Left colon (tissue), 2 donors: Measurements from ENCODE around the gene TUBGCP5. TPM values are rescaled to one million over a fixed set of nuclear protein-coding genes. Genes with fewer than 3 reads are reported as not detected.
A peak's percentile ranks its signal among the peaks of the same experiment; 100 is the strongest.
"Not testable (repeated sequence)": the region's sequence is repeated elsewhere in the genome, so short reads cannot be mapped to it uniquely, and the experiment has no call there.

Source experiments
- ATAC-seq: fragments of 200-7000 bp; cut with Tn5 transposase; one replicate; pipeline ENCODE4 v1.9.1; 2020; ENCODE audit warnings: mild to moderate bottlenecking, moderate library complexity
- DNase-seq, 2 donors: peaks; one replicate each; pipeline ENCODE4 v3.0.0-alpha.2; 2020
- intact Hi-C, 2 donors: fragments of 100-400 bp; cut with DNase I in 1 of 2; cut with micrococcal nuclease in 1 of 2; formaldehyde crosslinking; loops; one replicate each; pipeline versions ENCODE4 v1.11.2 to v1.14.0; 2022; cut with DNase I, micrococcal nuclease
- long read RNA-seq: library from polyadenylated mRNA; unstranded; transcript quantifications from one replicate; pipeline ENCODE4 v2.0.0, GENCODE V29; 2021
- total RNA-seq, 2 donors: library from RNA; stranded (reverse); fragmentation: NEBNext Ultra II Directional; extraction: Animal tissue kit (Norgen Biotek cat#: 25700); gene quantifications; one replicate each; pipeline ENCODE4 v1.2.1, GENCODE V29; 2021
- donor health status: DM: no; HTN: no; CAD: no.
- donor health status: DM: yes; HTN: yes; CAD: no.

Gene TUBGCP5
- 10 to 100 TPM; 10.0 to 13.0 TPM for total RNA-seq
- long read RNA-seq, partial matches to known transcripts: 5 of 10 reads
- long read RNA-seq, other reads (novel, unspliced or antisense): 3 of 10 reads

DNA sequence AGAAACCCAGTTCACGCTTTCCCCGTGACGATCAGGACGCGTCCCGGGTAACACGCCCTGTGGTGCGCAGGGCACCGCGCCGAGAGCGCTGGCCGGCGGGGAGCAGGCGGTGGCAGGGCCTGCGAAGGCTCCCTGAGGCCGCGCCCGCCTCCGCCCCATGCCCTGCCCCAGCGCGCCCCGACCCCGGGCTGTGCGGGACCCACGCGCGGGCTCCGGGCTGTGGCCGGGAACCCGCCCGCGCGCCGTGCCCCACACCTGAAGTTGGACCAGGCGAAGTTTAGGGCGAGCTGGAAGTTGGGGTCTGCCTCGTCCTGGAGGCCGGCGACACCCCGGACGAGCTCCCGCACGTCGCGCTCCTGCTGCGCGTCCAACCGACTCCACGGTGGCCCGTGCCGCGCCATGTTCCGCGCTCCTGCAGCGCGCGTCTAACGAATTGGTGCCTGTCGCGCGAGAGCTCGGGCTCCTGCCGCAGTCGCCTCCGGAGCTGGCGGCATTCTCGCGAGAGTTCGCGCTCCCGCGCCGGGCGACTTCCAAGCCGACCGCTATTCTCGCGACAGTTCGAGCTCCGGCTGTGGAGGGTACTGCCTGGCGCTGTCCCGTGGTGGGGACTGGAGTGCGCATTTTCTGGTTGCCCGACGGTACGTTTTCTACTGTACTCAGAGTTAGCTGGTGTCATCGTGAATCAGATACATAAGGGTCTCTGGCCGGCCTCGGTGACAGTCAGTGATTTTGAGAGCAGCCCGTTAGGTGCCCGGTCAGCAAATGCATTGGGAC, at the start of gene TUBGCP5:
TUBGCP5 (minus strand) TSS at position 427 of the 774 bp plus-strand sequence; CDS start at position 401, 26 bp downstream.
- ATAC-seq: peak; percentile 92
- DNase-seq: peak; percentile 97 to 98
- intact Hi-C loops: loop anchor here in 1 of 2 donors (10.0 kb wide), 1 partner anchor 55 kb away; the partner anchor contains the start of gene CYFIP1

- no peak for ATAC-seq
- no peak for DNase-seq
- intact Hi-C loops: no loop called here
These were observed 43.7 kb upstream of the TUBGCP5 start for GRCh38 chr15:23083115-23083514.

DNA sequence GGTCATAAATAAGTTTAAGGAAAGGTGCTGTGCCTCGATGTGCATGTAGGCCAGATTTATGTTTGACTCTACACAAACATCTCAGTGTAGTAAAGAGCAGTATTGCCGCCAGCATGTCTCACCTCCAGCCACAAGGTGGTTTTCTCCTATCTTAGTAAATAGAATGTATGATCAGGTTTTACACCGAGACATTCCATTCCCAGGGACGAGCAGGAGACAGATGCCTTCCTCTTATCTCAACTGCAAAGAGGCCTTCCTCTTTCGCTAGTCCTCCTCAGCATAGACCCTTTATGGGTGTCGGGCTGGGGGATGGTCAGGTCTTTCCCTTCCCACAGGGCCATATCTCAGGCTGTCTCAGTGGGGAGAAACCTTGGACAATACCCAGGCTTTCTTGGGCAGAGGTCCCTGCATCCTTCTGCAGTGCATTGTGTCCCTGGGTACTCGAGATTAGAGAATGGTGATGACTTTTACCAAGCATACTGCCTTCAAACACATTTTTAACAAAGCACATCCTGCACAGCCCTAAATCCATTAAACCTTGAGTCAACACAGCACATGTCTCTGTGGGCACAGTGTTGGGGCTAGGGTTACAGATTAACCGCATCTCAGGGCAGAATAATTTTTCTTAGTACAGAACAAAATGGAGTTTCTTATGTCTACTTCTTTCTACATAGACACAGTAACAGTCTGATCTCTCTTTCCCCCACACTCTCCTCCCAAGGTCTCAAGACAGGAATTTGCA, 42.8 kb upstream of the TUBGCP5 start:
- ATAC-seq, intact Hi-C loops, DNase-seq: not testable (repeated sequence)

GRCh38 chr15:23081271-23081670, 41.9 kb upstream of the TUBGCP5 start:
- DNase-seq (no peak), ATAC-seq (no peak)
- intact Hi-C loops: no loop called here

DNA sequence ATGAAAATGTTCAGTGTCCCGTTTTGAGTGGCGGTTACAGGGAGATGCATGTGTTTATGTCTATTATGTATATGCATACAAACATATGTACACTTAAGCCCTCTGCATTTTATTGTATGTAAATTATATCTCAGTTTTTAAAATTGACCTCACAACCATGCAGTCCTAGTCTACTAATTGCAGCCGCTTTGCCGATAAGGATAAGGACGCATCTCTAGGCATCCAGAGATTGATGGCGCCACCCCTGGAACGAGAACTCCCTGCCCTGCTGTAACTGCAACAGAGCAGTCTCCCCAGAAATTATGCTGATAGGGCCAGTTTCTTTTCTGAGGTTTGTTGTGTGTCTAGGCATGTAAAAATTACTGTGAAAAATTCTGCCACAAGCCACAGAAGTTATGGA, 40.4 kb upstream of the TUBGCP5 start:
- DNase-seq (no peak), ATAC-seq (no peak)
- intact Hi-C loops: no loop called here

DNA sequence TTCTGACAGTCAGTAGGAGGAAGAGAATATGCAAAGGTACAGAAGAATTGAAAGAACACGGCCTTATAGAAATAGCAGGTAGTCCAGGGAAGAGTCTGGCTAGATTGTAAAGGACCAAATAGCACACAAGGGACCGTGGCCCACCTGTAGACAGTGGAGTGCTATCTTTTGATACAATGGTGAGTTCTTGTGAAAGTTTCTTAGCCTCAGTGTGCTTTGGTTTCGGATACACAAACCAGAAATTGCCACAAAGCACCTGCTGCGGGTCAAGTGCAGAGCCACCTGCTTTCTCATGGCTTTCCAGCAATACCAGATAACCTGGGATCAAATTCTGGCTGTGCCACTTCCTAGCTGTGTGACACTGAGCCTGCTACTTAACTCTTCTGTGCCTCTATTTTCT, 36.6 kb upstream of the TUBGCP5 start:
- DNase-seq: no peak
- ATAC-seq: no peak
- intact Hi-C loops: no loop called here

- DNase-seq: no peak
- no peak for ATAC-seq
- intact Hi-C loops: no loop called here
These were observed 35.3 kb upstream of the TUBGCP5 start for GRCh38 chr15:23074684-23075083.

GRCh38 chr15:23073890-23074646, 34.7 kb upstream of the TUBGCP5 start:
- intact Hi-C loops: no loop called here
- peak in 1 of 2 donors; percentile 31 for DNase-seq
- peak; percentile 45 for ATAC-seq

DNA sequence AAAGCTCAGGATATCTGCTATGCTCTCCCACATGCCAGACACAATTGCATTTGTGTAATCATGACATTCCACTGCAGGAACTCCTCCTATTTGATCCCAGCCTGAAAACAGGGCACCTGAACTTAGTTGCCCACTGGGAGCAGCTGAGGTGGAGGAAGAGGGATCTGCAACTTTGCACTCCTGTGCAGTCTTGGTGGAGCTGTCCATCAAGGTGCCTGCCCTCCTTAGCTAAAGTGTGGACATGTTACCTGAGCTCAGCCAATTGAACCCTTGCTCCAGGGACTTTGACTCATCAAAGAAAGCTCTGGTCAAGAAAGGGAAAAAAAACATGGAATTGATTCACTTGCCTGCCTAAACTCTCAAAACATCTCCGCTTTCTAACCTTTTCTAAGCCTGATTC, 33.3 kb upstream of the TUBGCP5 start:
- intact Hi-C loops: no loop called here
- DNase-seq: no peak
- ATAC-seq: no peak

DNA sequence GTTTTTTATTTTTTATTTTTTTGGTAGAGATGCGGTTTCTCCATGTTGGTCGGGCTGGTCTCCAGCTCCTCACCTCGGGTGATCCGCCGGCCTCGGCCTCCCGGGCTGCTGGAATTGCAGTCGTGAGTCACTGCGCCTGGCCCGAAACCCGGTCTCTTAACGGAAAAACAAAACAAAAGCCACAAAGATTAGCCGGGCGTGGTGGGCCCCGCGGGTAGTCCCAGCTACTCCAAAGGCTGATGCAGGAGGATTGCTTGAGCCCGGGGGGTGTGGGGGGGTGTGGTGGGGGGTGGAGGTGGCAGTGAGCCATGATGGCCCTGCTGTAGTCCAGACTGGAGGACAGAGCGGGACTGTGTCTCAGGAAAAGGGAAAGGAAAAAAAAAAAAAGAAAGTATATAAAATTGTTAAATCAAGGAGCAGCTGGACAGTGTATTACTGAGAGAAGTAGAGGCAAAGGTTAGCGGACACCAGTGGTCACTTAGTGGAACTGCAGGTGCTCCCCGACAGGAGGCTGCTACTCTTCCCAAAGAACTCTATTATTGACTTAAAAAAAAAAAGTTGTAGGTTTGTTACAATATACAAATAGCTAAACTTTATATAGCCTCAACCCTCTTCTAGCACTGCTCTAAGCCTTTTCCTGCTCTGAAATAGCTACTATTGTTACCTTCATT, 30.3 kb upstream of the TUBGCP5 start:
- intact Hi-C loops: no loop called here
- ATAC-seq: no peak

DNA sequence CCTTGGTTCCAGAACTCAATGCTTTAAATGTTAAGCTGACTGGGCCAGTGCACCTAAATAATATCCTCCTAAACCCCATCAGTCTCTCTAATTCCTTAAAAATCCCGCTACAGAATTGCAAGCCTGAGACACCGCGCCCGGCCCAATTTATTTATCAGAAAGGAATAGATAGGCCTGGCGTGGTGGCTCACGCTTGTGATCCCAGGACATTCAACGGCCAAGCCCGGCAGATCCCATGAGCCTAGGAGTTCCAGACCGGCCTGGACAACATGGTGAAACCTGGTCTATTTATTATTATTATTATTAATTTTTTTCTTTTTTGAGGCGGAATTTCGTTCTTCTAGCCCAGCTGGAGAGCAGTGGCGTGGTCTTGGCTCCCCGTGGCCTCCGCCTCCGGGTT, 28.0 kb upstream of the TUBGCP5 start:
- DNase-seq (no peak), ATAC-seq (no peak)
- intact Hi-C loops: no loop called here

More for the DNA sequence above, 30.3 kb upstream of the TUBGCP5 start:
- DNase-seq: no peak

- ATAC-seq: no peak
- intact Hi-C loops: no loop called here
- DNase-seq: no peak
These were observed 26.5 kb upstream of the TUBGCP5 start for GRCh38 chr15:23065836-23066235.

GRCh38 chr15:23064156-23064555, 24.8 kb upstream of the TUBGCP5 start:
- DNase-seq (no peak), ATAC-seq (no peak)
- intact Hi-C loops: no loop called here

DNA sequence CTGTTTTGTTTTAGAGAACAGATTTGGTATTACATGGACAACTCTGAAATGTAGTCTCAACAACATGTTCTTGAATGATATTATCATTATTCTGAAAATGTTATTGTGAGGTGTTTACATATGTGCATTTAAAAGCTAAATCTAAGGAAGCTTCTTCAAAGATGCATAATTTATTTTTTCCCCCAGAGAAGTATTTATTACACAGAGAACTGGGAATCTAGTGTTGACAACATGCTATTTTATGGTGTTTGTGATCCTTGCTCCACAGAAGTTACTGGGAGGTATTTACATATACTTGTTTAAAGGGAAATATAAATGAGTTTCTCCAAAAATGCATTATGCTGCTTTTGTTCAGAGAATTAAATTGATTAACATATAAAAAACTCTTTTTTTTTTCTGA, 18.3 kb upstream of the TUBGCP5 start:
- DNase-seq (no peak), ATAC-seq (no peak)
- intact Hi-C loops: no loop called here

DNA sequence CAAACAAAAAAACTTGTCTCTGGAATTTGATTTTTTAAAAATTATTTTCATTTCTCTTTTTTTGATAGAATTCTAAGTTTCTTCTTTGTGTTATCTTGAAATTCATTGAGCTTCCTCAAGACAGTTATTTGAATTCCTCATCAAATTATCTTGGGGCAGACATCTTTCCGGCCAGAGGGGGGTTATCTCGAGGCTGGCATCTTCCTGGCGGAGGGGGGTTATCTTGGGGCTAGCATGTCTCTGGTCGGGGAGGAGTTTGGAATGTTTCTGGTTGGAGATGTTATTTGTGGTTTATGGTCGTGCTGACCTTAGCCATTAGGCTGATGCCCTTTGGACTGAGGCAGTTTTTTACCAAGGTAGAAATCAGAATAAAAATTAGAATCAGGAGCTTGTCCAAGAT, 15.9 kb upstream of the TUBGCP5 start:
- intact Hi-C loops: no loop called here
- ATAC-seq: no peak
- DNase-seq: no peak

- intact Hi-C loops: no loop called here
- no peak for ATAC-seq
These were observed 13.2 kb upstream of the TUBGCP5 start for GRCh38 chr15:23052522-23052921.

DNA sequence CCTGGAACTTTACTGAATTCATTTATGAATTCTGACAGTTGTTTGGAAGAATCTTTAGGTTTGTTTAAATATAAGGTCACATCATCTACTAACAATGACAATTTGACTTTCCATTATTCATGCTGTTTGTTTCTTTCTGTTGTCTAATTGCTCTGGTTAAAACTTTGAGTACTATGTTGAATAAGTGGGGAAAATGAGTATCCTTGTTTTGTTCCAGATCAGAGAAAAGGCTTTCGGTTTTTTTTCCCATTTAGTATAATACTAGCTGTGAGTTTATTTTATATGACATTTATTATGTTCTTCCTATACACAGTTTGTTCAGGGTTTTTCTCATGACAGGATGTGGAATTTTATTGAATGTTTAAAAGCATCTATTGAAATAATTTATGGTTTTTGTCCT, 11.3 kb upstream of the TUBGCP5 start:
- no peak for ATAC-seq
- intact Hi-C loops: no loop called here
- DNase-seq: no peak

More at GRCh38 chr15:23052522-23052921, 13.2 kb upstream of the TUBGCP5 start:
- DNase-seq: no peak

GRCh38 chr15:23049984-23050628, 10.7 kb upstream of the TUBGCP5 start:
- no peak for DNase-seq
- intact Hi-C loops: no loop called here
- ATAC-seq: no peak
